GM12874 (cell line): ENCODE results near the gene MAGEB4.

Source experiments
- TF ChIP-seq, protein P1 (sequence below): IDR thresholded peaks from 2 replicates; pipeline ENCODE4 v1.5.1; 2011; ENCODE audit warnings: low read depth, mild to moderate bottlenecking, control low read depth, low read length, moderate library complexity; ENCODE audit not compliant: insufficient read depth

The MAGEB4 gene, protein sequence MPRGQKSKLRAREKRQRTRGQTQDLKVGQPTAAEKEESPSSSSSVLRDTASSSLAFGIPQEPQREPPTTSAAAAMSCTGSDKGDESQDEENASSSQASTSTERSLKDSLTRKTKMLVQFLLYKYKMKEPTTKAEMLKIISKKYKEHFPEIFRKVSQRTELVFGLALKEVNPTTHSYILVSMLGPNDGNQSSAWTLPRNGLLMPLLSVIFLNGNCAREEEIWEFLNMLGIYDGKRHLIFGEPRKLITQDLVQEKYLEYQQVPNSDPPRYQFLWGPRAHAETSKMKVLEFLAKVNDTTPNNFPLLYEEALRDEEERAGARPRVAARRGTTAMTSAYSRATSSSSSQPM

DNA sequence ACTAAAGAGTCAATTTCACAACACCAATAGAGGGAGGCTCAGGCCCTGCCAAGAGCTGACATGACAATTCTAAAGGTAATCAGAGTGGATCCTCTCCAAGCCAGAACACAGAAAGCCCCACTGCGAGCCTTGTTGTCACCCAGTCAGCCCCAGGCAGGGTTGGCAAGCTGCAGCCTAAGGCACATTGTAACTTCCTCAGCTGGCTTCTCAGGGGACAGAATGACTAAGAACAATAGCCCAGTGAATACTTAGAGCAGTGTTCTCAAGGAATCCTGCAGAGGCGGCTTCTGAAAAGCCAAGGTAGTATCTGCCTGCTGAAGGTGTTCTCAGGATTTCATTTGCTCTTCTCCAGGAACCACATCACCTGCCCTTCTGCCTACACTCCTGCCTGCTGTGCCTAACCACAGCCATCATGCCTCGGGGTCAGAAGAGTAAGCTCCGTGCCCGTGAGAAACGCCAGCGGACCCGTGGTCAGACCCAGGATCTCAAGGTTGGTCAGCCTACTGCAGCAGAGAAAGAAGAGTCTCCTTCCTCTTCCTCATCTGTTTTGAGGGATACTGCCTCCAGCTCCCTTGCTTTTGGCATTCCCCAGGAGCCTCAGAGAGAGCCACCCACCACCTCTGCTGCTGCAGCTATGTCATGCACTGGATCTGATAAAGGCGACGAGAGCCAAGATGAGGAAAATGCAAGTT lies at the start of gene MAGEB4:
TSS of gene MAGEB4 (plus strand) at position 277 of the 692 bp plus-strand sequence. CDS start at position 413, 136 bp downstream.
- TF ChIP-seq, protein P1, sequence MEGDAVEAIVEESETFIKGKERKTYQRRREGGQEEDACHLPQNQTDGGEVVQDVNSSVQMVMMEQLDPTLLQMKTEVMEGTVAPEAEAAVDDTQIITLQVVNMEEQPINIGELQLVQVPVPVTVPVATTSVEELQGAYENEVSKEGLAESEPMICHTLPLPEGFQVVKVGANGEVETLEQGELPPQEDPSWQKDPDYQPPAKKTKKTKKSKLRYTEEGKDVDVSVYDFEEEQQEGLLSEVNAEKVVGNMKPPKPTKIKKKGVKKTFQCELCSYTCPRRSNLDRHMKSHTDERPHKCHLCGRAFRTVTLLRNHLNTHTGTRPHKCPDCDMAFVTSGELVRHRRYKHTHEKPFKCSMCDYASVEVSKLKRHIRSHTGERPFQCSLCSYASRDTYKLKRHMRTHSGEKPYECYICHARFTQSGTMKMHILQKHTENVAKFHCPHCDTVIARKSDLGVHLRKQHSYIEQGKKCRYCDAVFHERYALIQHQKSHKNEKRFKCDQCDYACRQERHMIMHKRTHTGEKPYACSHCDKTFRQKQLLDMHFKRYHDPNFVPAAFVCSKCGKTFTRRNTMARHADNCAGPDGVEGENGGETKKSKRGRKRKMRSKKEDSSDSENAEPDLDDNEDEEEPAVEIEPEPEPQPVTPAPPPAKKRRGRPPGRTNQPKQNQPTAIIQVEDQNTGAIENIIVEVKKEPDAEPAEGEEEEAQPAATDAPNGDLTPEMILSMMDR, result no peak

DNA sequence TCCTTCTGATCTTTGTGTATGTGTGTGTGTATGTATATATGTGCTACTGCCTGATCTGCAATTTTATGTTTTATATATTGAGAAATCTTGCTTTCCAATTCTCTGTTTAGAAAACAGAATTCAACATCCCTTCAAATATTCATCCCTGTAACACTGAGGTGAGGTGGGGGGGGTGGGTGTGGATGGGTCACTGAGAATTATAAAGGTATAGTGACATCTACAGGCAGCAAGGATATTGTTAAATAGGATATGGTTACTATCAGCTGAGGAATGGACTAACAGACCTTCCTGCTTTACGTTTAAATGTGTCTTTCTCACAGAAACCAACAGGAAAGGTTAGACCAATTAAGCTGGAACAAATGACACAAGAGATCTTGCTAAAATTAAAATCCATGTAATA lies 45.5 kb upstream of the MAGEB4 start:
- TF ChIP-seq, protein P1, result no peak

DNA sequence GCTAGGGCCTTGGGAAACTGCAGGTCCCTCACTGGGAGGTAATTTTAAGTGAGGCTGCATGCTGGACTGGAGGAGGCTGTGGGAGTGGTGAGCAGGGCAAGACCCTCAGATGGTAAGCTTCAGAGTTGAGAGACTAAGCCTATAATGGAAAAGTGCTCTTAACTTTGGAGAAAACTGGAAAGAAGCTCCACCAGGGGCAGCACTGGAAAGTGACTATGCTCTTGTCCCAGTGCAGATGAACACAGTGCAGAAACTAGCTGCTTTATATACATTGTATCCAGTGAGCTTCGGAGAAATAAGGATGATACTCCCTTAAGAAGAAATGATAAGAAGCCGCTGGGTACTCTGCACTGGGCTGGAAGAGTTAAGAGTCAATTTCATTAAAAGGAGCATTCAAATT lies 29.6 kb upstream of the MAGEB4 start:
- TF ChIP-seq, protein P1, result no peak

DNA sequence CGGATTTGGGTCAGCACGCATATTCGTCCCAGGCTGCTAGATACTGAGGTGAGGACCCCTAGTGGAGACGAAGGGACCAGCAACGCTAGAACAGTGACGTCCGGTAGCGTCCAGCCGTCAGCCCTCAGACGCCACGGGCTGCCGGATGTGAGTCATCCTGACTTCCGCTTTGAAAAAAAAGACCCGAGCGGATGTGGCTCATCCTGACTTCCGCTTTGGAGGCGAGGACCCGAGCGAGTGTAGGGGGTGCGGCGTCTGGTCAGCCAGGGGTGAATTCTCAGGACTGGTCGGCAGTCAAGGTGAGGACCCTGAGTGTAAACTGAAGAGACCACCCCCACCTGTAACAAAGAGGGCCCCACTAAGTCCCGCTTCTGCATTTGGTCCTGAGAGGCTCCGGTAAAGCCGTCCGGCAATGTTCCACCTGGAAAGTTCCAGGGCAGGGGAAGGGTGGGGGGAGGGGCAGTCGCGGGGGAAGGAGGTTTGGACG lies 26.4 kb upstream of the MAGEB4 start, which contains the start of gene MAGEB2:
TSS of gene MAGEB2 (plus strand) at position 207 of the 487 bp plus-strand sequence. CDS start 3,018 bp downstream, outside the sequence.
- TF ChIP-seq, protein P1, result 0 out of 2 replicates have a peak, but pooled peaks have one; percentile 12

DNA sequence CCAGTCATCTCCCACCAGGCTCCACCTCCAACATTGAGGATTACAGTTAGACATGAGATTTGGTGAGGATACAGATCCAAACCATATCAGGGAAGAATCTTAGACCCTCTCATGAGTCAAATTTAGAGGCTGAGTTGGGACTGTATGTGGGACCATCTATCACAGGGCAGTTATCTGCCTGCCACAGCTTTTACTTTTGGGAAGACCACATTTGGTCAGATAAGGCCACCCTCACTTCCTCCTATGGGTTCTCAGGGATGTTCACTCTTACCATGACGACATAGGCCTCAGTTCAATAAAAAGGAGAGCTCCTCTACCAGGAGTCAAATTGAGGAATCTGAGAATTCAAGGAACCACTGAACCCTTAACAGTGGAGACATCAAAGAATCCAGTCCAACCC lies 24.3 kb upstream of the MAGEB4 start:
- TF ChIP-seq, protein P1, result no peak

DNA sequence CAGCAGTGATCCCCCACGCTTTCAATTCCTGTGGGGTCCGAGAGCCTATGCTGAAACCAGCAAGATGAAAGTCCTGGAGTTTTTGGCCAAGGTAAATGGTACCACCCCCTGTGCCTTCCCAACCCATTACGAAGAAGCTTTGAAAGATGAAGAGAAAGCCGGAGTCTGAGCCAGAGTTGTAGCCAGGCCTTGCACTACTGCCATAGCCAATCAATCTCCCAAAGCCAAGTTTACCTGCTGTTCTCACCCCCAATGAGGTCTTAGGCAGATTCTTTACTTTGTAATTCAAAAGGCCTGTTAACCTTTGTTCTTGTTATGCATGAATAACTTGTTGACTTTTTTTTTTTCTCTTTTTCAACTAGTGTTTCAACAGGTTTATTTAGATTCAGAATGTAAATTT lies 22.4 kb upstream of the MAGEB4 start:
- TF ChIP-seq, protein P1, result no peak

DNA sequence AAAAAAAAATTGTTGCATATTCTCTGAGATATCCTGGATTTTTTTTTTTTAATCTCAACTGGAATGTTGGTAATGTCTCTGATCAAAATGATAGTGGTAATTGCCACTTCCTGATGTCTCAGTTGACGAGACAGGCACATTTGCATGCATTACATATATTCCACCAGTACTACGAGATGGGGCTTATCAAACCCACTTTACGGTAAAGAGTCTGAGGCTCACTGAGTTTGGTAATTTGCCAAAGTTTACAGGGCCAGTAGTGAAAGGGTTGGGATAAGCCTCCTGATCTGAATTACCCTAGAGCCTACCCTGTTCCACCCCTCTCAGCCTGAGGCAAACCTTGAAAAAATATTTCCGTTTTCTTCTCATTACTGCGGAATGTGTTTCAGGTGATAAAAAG lies 21.1 kb upstream of the MAGEB4 start:
- TF ChIP-seq, protein P1, result no peak
